A673 (cell line): ENCODE results near the gene NACC2. TPM values are rescaled to one million over a fixed set of nuclear protein-coding genes. Genes with fewer than 3 reads are reported as not detected.

Experiments used
- BruUV-seq: library from RNA; stranded (reverse); fragments of 400-500 nt; replicated peaks from 2 replicates; lab custom pipeline; 2021; lab: Mats Ljungman, UMichigan
- CTCF ChIA-PET: fragments of 300-600 bp; sonication (Branson Sonifier 250); formaldehyde crosslinking; loops from one replicate; lab custom pipeline; 2022; ENCODE audit warnings: antibody characterized with exemption; lab: Charles Lee
- POLR2A ChIA-PET: fragments of 300-600 bp; sonication (Branson Sonifier 250); formaldehyde crosslinking; loops from one replicate; lab custom pipeline; 2022; ENCODE audit warnings: antibody characterized with exemption; ENCODE audit not compliant: low non-redundant PET; lab: Charles Lee
- DNase-seq: peaks from one replicate; pipeline ENCODE4 v3.0.0-alpha.2; 2015; ENCODE audit warnings: low spot score
- H3K27ac ChIP-seq: fragments of 200-600 bp; sonication (generic); 2 replicates; pipeline ENCODE4 v1.5.1; 2016; ENCODE audit warnings: mixed run types, low read depth, mild to moderate bottlenecking, mixed read lengths, antibody characterized with exemption, low read length; ENCODE audit not compliant: poor library complexity, severe bottlenecking
- H3K27me3 ChIP-seq: fragments of 200-600 bp; sonication (generic); replicated peaks from 2 replicates; pipeline ENCODE4 v1.6.1; 2017; ENCODE audit warnings: mixed run types, low read depth, mild to moderate bottlenecking, mixed read lengths, antibody characterized with exemption, low read length; ENCODE audit not compliant: insufficient read depth, poor library complexity
- H3K36me3 ChIP-seq: fragments of 200-600 bp; sonication (generic); 2 replicates; pipeline ENCODE4 v1.6.1; 2016; ENCODE audit warnings: mixed run types, mild to moderate bottlenecking, mixed read lengths, antibody characterized with exemption, low read length; ENCODE audit not compliant: insufficient read depth, poor library complexity, severe bottlenecking
- H3K4me1 ChIP-seq: fragments of 200-600 bp; sonication (generic); 2 replicates; pipeline ENCODE4 v1.6.1; 2017; ENCODE audit warnings: mixed run types, mild to moderate bottlenecking, mixed read lengths, antibody characterized with exemption, low read length; ENCODE audit not compliant: insufficient read depth, poor library complexity, severe bottlenecking
- H3K4me3 ChIP-seq: fragments of 200-600 bp; sonication (generic); 2 replicates; pipeline ENCODE4 v1.5.1; 2016; ENCODE audit warnings: low read depth, mixed run types, mild to moderate bottlenecking, mixed read lengths, low read length; ENCODE audit not compliant: poor library complexity, severe bottlenecking
- H3K9me3 ChIP-seq: fragments of 200-600 bp; sonication (generic); 2 replicates; pipeline ENCODE4 v1.6.1; 2016; ENCODE audit warnings: mixed run types, low read depth, mild to moderate bottlenecking, mixed read lengths, antibody characterized with exemption, low read length; ENCODE audit not compliant: poor library complexity, severe bottlenecking
- EZH2 ChIP-seq: fragments of 200-600 bp; sonication (generic); IDR thresholded peaks from 2 replicates; pipeline ENCODE4 v1.6.1; 2017; ENCODE audit warnings: borderline replicate concordance, low read depth, mild to moderate bottlenecking, mixed read lengths, antibody characterized with exemption, low read length; ENCODE audit not compliant: poor library complexity, severe bottlenecking
- intact Hi-C: fragments of 100-400 bp; cut with micrococcal nuclease; formaldehyde crosslinking; loops from one replicate; pipeline ENCODE4 v1.10.0; 2022; ENCODE audit not compliant: unreplicated experiment
- total RNA-seq: library from RNA; stranded (reverse); gene quantifications from 2 replicates; pipeline ENCODE4 v1.2.3, GENCODE V29; 2021
- TF ChIP-seq, protein P1 (sequence below): fragments of 300-800, 200-600 bp; sonication (generic); conservative IDR thresholded peaks from 2 replicates; pipeline ENCODE4 v1.5.1; 2017; ENCODE audit warnings: low read depth, mild to moderate bottlenecking, antibody characterized with exemption, low read length, moderate library complexity, mixed read lengths

The NACC2 gene
- total RNA-seq, 1 experiment from 2014 or later: 19.5 TPM

DNA sequence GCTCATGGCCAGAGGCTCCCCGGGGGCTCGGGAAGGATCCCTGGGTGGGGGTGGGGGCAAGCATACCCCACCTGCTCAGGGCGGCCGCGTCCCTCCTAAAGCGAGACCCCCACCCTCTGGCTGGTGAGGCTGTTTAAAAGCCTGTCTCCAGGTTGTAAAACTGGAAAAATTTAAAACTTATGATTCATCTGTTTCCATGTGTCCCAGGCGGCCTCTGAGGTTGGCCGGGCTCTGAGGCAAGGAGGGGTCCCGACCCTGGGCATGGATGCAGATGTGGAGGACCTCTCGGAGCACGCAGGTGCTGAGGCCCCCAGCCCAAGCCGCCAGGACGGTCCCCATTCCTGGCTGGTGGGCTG lies 47.7 kb upstream of the NACC2 start:
- no peaks in the 10 kb centered on the region for H3K27me3 ChIP-seq
- no peak for TF ChIP-seq EZH2
- TF ChIP-seq, protein P1, sequence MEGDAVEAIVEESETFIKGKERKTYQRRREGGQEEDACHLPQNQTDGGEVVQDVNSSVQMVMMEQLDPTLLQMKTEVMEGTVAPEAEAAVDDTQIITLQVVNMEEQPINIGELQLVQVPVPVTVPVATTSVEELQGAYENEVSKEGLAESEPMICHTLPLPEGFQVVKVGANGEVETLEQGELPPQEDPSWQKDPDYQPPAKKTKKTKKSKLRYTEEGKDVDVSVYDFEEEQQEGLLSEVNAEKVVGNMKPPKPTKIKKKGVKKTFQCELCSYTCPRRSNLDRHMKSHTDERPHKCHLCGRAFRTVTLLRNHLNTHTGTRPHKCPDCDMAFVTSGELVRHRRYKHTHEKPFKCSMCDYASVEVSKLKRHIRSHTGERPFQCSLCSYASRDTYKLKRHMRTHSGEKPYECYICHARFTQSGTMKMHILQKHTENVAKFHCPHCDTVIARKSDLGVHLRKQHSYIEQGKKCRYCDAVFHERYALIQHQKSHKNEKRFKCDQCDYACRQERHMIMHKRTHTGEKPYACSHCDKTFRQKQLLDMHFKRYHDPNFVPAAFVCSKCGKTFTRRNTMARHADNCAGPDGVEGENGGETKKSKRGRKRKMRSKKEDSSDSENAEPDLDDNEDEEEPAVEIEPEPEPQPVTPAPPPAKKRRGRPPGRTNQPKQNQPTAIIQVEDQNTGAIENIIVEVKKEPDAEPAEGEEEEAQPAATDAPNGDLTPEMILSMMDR: no peak
- no peak overlapping the region for H3K4me3 ChIP-seq
- POLR2A ChIA-PET: no interaction called here
- BruUV-seq: no TSS peak
- CTCF ChIA-PET: no interaction called here
- no peaks in the 10 kb centered on the region for H3K9me3 ChIP-seq
- intact Hi-C loops: no loop called here
- H3K36me3 ChIP-seq: no peaks in the 10 kb centered on the region
- H3K27ac ChIP-seq: no peak overlapping the region
- H3K4me1 ChIP-seq: peaks cover 8% of the 10 kb centered on the region
- no peak for DNase-seq

DNA sequence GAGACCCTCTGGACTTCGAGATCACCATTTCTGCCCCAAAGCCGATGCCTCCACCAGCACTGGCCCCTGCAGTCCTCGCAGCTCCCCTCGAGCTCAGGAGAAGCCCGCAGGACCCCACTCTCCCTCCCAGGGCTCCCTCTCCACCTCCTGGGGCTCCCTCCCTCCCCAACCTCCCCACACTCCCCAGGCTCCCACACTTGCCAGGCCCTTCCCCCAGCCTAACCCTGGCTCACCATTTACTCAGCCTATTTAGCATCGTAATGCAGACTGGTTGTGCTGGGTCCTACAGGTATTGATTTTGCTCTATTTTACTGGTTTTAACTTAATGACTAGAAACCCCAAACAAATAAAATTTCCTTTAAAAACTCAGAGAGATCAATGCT lies 47.3 kb upstream of the NACC2 start:
- H3K9me3 ChIP-seq: no peaks in the 10 kb centered on the region
- no peak for DNase-seq
- H3K4me1 ChIP-seq: peaks cover 8% of the 10 kb centered on the region
- intact Hi-C loops: no loop called here
- H3K27me3 ChIP-seq: no peaks in the 10 kb centered on the region
- H3K27ac ChIP-seq: no peak overlapping the region
- no TSS peak for BruUV-seq
- TF ChIP-seq, protein P1: no peak
- TF ChIP-seq EZH2: no peak
- POLR2A ChIA-PET: no interaction called here
- H3K4me3 ChIP-seq: no peak overlapping the region
- H3K36me3 ChIP-seq: no peaks in the 10 kb centered on the region
- CTCF ChIA-PET: no interaction called here

DNA sequence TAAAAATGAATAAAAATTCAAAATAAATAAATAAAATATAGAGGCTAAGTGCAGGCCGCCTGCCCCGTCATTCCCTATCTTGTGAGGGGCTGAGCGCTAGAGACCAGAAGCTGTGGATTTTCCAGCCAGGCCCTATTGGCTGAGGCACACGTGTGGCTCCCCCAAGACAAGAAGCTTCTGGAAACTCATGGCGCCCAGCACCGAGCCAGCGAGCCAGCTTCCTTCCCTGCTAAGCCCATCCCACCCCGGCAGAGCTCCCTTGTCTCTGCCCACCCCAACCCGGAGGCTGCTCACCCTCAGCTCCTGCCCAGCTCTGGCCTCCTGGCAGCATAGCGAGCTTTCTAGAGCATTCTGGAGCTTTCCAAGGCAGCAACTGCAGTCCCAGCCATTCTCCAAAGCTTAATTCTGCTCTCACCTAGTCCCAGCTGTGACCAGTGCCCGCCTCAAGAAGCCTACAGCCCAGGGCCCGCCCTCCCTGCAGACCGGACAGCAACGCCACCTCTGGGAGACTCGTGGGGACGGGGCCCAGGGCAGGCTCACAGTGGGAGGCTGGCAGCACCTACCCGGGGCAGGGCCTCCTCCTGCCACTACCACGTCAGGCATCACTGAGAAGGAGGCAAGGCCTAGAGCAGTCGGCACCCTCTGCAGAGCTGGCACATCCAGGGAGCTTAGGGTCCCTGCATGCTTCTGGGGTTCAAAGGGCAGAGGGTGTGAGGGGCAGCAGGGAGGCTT lies 46.8 kb upstream of the NACC2 start:
- H3K4me3 ChIP-seq: no peak overlapping the region
- no peaks in the 10 kb centered on the region for H3K36me3 ChIP-seq
- peaks cover 8% of the 10 kb centered on the region for H3K4me1 ChIP-seq
- CTCF ChIA-PET: no interaction called here
- no peak overlapping the region for H3K27ac ChIP-seq
- POLR2A ChIA-PET: no interaction called here
- DNase-seq: no peak
- intact Hi-C loops: no loop called here
- no peak for TF ChIP-seq EZH2
- TF ChIP-seq, protein P1: no peak
- no TSS peak for BruUV-seq
- no peaks in the 10 kb centered on the region for H3K27me3 ChIP-seq
- no peaks in the 10 kb centered on the region for H3K9me3 ChIP-seq
